Measurements from ENCODE around the gene KCNJ15.

Gene KCNJ15

DNA sequence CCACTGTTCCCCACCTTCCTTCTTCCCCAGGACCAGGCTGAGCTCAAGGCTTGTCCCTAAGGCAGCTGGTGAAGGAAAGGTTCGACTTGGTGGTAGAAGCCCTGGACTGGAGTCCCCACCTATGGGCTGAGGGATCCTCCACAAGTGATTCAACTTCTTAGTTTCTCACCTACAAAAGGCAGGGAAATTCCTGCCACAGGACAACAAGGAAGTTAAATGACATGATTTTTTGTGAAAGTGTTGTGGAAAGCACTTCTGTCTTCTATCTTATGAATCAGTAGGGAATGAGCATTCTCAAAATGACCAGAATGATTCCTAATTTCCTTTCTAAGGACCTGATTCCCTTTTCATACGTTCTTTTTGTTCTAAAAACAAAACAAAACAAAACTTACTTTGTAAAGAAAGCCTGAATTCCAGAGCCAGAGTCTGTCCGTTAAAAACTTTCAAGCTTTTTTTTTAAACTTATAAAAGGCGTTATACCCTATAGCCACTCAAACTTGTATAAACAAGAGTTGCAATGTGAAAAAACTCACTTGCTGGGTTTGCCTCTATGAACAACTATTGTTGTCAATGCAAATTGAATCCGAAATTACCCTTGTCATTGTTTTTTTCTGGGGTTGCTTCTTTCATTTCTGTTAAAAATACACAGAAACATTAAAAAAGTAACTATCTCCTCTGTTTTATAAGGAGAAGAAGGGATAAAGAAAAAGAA, 12.2 kb downstream of the KCNJ15 start:
- DNase-seq (ENCODE audit: low spot score): no peak

DNA sequence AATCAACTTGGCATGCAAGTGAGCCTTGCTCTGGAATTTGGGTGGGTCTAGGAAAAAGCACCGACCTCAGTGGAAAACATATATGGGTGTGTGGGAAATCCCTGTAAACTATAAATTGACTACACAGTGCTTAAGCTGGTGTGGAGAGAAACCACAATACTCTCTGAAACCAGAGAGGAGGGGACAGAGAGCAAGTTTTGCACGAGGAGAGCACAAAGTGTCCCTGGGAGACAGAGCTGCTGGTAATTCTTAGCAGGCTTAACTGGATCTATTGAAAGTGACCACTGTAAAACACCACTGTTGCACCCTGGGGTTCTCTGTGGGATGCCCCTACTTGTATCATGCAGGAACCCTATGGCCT, 12.8 kb downstream of the KCNJ15 start:
- DNase-seq (ENCODE audit: low spot score): no peak

- DNase-seq (ENCODE audit: low spot score): no peak
These were observed 15.4 kb downstream of the KCNJ15 start for GRCh38 chr21:38272215-38272614.

GRCh38 chr21:38273745-38274542, 17.2 kb downstream of the KCNJ15 start:
- no peak for DNase-seq (ENCODE audit: low spot score)

GRCh38 chr21:38277501-38278131, 20.8 kb downstream of the KCNJ15 start:
- peak; percentile 79 for DNase-seq (ENCODE audit: low spot score)

DNA sequence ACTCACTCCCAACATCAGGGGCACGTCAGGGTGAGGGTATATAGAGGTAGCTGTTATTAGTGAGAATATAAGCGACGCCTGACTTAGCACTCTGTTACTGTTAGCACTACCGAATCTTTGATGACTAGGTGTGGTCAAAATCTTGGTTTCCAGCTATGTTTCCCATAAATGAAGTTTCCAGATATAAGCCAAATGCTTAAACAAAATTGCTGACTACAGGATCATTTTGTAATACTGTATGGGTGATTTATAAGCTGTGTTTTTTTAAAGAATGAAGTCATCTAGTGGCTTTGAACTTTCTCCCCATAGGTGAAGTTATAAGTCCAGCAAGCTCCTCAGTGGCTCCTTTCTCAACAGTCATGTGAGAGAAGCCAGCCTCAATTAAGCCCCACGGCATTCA, 23.7 kb downstream of the KCNJ15 start:
- DNase-seq (ENCODE audit: low spot score): no peak

DNA sequence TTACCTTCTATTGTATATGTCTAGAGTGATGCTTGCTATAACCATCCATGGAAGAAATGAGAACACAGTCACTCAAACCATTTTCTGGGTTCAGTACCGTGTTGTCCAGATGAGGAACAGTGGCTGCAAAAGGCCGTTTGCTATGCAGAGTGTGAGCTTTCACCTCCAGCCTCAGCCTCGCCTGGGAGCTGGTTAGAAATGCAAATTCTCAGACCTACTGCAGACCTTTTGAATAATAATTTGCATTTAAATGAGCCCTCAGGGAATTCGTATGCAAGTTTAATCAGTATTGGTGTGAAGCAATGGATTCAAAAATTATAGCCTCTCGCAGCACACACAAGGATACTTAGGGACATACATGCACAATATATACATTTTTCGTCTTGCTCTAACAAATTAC, 24.1 kb downstream of the KCNJ15 start:
- DNase-seq (ENCODE audit: low spot score): no peak

DNA sequence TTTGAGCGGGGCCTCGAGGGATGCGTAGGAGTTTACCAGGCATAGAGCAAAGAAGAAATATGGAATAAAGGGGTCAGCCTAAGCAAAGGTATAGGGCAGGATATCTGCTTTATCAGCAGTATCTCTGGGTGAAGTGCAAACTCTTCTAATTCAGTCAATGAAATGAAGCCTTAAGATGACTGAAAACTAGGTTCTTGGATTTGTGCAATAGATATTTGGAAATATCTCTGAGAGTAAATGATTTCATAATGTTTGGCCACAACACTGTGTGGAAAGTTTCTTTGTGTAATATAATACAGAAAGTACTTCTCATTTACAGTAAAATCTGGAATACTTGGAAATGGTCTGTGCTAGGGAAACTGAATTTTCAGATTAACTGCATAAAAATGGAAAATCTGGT, 26.1 kb downstream of the KCNJ15 start:
- peak; percentile 44 for DNase-seq (ENCODE audit: low spot score)

- DNase-seq (ENCODE audit: low spot score): no peak
These were observed 27.4 kb downstream of the KCNJ15 start for GRCh38 chr21:38284216-38284615.

DNA sequence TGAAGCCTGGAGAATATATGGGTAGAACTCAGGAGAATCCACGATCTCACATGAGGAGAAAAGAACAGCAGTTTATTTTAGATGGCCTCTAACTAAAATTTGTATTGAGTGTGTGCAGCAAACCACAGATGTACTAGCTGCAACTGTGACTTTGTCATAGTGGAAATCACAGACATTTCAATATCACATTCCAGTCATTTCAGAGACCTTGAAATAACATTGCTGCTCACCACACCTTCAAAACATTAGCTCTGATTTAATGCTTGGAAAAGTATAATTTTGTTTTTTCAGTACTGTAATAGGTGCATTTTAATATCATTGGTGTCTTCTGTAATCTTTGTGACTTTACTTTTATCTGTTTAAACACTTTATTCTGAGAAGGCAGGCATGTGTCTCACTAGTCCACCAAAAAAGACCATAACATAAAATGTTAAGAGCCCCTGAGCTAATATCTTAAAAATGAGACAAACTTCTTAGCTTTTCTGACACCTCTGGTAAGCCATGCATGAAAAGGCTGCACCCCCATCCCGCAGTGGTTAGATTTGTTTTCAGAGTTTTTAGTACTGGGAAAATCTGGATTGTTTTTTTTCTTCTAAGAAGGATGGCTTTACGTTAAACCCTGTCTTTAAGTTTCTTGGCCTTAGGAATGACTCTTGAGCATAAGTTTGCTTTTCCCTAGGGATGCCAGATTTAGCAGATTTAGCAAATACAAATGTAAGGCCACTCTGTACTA, 30.1 kb downstream of the KCNJ15 start:
- peak; percentile 33 for DNase-seq (ENCODE audit: low spot score)

DNA sequence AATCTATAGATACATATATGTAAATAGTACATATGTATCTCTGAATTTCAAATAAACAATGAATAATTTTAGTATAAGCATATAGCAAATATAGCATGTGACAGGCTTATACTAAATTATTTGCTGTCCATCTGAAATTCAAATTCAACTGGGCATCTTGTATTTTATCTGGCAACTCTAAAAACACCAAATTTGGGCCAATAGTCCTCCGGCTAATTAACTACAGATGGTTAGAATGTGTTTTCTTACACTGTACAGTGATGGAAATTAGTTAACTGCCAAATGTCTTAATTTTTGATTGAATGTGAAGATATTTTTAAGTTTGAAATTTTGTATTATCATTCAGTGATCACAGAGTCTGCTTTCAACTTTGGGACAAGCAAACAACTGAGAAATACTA, 30.7 kb downstream of the KCNJ15 start:
- DNase-seq (ENCODE audit: low spot score): no peak

GRCh38 chr21:38289705-38290485, 33.1 kb downstream of the KCNJ15 start:
- DNase-seq (ENCODE audit: low spot score): peak; percentile 88

DNA sequence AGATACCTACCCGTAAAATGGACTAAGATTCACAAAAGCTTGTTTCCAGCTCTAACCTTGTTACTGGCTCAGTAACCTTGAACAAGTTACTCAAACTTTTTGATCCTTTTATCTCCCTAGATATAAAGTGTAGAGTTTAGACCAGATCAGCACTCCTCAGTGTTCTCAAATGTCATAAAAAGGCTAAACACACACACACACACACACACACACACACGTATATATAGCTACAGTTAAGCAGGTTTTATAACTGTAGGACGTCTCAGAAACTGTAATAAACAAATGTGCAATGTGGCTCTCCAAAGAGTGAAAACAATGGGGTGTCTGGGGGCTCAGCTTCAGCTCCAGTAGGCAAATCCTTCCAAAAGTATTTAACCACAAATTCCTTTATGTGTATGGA, 34.0 kb downstream of the KCNJ15 start:
- DNase-seq (ENCODE audit: low spot score): no peak

GRCh38 chr21:38291874-38292273, 35.1 kb downstream of the KCNJ15 start:
- no peak for DNase-seq (ENCODE audit: low spot score)

GRCh38 chr21:38293113-38293512, 36.3 kb downstream of the KCNJ15 start:
- no peak for DNase-seq (ENCODE audit: low spot score)

DNA sequence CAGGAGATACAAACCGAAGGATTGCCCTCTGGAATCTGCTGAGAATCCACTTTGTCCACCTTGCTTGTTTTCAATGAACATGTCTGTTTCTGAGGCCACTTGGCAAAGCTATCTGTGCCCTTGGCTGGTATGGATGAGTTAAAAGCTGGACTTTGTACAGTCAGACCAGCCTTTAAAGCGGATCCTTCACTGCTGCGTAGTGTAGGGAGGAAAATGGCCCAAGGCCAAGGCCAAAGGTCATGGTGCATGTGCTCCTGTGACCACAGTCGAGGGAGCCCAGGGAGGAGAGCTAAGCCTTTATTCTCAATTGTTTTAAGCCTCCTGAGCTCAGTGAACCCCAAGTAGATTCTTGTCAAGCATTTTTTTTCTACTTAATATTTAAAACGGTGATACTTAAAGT, 37.0 kb downstream of the KCNJ15 start:
- DNase-seq (ENCODE audit: low spot score): no peak

DNA sequence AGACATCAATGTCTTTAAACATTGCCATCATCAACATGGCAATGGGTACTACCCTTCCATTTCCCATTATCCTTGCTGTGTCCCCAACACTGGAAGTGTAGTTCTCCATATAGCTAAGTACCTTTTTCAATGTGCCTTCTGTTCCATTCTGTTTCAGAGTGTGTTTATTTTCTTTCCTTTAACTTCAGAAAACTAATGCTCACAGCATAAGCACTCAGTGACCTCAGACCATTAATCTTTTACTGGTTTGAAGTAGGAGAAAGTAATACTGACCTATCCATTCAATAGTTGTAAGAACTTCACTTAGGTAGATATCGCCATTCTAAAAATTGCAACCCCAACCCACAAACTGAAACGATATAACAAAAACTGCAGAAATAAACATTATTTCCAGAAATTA, 37.8 kb downstream of the KCNJ15 start:
- no peak for DNase-seq (ENCODE audit: low spot score)

DNA sequence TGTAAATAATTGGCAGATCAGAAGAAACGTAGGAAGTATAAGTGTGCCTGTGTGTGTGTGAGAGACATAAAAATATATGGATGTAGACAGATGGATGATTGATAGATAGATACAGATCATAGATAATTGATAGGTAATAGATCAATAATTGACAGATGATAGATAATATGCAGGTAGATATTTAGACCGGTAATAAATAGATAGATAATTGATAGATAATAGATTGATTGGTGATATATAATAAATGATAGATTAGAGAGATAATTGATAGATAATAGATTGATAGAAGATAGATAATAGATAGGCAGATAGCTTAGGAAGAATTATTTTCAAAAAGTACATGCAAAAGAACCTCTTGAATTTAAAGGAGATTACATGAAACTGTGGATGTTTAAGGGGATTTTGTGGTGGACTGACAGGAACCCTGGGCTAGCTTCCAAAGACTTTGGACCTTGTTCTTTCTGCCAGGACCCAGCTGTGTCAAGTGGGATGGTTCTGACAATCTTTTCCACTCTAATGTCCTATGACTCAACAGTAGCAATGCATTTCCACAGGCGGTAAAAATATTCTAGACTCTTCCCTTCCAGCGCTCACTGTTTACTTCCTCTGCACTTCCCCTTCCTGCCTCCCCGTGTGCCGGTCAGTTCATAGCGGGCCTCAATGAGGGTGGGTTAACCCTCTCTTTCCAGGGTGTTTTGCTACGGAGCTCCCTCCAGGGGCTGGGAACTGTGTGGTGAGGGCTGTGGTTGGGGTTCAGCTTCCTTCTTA, 39.4 kb downstream of the KCNJ15 start:
- peak; percentile 27 for DNase-seq (ENCODE audit: low spot score)

- peak; percentile 47 for DNase-seq (ENCODE audit: low spot score)
These were observed 40.4 kb downstream of the KCNJ15 start for GRCh38 chr21:38297194-38297631.

DNA sequence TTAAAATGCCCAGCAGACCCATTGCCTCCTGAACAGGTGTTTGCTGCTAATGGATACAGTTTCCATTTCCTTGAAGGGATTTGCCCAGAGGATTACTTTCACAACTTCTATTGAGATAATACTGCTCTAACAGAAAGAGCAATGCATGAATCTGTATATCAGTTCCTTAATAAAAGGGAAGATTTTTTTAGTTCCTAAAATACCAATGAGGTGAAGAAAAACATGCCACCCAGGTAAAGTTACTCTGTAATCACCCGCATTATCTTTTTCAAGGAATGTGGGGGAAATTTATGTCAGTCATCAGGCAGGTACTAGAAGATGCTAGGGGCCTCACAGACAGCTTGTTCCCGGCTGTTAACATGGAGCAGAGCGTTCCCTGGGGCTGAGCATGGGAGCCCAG, 41.1 kb downstream of the KCNJ15 start:
- no peak for DNase-seq (ENCODE audit: low spot score)

GRCh38 chr21:38298832-38299231, 42.0 kb downstream of the KCNJ15 start:
- no peak for DNase-seq (ENCODE audit: low spot score)

Measured in GM03348 (cell line).